Measurements from ENCODE around the gene SEC62.
"Not testable (repeated sequence)": the region's sequence is repeated elsewhere in the genome, so short reads cannot be mapped to it uniquely, and the experiment has no call there.

SEC62 gene

DNA sequence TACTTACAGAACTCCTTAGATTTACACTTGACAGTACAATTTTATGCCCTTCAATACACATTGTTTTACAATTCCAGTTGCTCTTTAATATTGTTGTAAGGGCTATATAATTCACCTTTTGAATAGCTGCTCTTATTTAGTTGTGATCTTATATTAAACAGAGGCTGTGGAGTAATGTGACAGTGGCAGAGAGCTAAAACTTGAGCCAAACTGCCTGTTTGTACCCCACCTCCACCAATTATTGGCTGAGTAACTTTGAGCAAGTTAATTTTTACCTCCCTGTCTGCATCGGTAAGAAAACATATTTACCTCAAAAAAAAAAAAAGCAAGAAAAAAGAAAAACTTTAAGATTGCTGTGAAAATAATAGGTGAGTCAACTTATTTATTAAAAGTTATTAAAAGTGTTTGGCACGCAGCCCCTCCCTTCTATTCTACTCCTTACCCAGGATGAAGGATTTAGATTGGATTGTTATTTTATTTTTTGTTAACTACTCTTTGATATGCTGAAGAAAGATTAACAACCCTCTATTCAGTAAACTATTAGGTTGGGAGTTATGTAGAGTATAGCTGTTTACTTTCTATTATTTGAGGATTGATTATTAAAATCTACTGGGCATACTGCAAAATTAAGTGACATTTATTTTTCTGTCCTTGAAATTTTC lies 1.7 kb downstream of the SEC62 start:
- DNase-seq: no peak

DNA sequence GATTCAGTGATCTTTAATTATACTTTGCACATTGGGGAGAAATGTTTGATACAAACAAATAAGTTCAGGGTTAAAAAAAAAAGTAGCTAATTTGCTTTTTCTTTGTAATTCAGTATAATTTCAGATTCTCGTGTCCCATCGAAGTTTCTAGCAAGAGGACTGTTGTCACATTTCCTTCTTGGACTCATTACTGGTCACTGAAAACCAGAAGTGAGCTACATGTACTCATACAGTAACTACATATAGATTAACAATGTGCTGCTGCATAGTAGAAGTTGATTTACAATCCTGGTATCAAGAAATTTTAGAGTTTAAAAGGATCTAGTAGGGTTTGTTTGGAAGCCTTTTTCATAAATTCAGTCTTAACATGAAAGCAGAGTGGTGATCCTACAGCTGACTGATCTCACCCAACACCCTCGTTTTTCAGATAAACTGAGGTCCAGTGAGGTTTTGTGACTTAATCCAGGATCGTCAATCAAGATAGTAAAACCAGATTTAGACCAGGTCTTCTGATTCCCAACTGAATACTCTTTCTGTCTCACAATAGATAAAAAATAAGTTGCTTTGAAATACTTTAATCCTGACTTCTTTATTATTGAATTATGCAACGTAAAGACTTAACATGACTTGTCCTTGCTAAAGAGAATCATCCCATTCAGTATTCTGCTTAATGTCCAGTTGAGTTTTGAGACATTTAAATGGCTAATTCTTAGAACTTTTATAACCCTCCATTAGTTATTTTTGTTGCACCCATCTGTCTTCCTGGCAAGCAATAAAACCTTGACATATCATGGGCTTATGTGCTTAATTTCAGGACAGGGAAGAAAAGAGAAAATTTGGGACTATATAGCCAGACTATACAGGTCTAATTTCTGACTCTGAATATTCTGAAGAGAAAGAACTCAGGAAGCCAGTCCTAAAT lies 2.8 kb downstream of the SEC62 start:
- DNase-seq: no peak

DNA sequence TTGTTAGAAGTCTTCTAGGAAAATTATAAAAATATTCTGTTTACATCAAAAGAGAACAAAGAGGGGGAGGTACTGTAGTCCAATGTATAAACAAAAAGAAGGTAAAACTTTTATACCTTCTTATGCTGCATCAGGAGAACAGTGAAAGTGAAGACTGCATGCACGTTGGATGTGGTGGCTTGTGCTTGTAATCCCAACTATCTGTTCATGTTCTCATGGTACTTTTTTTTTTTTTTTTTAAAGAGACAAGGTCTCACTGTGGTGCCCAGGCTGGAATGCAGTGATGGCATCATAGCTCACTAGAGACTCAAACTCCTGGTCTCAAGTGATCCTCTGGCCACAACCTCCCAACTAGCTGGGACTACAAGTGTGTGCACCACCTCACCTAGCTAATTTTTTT lies 4.2 kb downstream of the SEC62 start:
- DNase-seq: no peak

DNA sequence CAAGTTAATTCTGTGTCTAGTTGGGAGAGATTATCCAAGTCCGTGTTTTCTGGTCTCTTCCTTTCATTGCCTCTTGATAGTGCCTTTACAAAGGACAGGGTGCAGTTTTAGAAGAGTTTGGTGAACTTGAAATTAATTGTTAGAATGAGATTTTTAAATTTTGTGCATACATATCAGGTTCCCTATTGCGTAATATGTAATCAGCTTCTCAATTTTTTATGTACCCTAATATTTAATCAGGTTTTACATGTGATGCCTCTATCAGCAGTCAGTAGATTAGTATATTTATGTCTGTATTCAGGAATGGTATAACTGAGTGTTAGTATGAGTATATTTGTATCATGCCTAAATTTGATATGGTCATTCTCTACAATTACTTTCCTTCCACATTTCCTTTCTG lies 4.9 kb downstream of the SEC62 start:
- no peak for DNase-seq

DNA sequence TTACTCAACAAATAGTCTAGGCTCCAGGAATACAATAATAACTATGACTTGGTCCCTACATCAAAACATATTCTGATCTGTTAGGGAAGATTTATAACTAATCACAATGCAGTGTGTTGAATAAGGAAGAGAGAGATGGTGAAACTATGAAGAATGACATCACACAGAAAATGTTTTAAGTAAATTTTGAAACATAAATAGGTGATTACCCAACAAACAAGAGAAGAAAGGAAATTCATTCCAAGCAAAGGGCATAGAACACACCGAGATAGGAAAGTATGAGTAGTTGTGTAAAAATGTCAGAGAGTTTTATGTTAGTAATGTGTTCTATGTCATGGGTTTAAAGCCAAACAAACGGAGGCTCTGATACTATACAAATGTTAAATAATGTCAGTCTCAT lies 13.4 kb downstream of the SEC62 start:
- no peak for DNase-seq

DNA sequence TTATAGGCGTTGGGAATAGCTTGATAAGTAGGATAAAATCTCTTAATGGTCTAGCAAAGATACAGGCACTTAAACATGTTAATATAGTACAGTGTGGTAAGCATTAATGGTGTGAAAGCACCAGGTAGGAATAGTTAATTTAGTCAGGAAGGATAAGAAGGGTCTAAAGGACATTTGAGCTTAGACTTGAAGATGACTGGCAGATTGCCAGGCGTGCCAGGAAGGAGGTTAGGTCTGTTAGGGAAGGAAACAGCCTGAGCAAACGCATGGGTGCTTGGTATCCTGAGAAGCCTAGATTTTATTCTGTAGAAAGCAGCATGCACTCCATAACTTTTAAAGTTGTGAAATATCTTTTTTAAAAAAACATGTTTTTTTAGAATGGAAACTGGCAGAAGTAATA lies 17.7 kb downstream of the SEC62 start:
- no peak for DNase-seq

DNA sequence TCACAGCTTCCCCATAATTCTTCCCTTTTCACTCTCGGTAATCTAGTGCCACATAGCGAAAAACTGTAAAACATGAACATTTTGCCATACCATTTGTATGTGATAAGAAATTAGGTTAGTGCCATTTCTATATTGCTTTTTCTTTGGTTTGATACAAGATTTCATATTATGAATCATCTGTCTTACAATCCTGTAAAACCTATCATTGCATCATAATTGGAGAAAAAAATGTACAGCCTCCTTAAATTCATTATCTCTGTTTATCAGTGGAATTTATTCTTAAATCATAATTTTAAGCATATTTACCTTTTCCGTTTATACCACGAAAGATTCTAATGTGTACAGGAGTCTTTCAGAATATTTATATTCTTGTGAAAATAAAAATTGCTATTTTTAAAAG lies 23.8 kb downstream of the SEC62 start:
- DNase-seq: no peak

DNA sequence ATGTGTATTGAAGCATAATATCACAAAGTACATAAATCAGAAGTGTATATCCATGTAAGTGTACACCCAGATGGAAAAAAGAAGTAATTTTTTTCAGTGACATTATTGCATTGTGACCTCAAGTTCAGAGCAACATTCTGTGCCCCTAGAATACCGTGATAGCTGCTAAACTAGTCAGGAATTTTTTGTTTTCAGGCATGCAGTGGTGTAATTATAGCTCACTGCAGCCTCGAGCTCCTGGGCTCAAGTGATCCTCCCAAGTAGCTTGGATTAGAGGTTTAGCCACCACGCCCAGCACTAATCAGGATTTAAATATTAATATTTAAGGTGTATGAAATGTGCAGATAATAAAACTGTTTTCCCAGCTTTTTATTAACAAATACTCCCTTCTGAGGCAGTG lies 25.5 kb downstream of the SEC62 start:
- no peak for DNase-seq

DNA sequence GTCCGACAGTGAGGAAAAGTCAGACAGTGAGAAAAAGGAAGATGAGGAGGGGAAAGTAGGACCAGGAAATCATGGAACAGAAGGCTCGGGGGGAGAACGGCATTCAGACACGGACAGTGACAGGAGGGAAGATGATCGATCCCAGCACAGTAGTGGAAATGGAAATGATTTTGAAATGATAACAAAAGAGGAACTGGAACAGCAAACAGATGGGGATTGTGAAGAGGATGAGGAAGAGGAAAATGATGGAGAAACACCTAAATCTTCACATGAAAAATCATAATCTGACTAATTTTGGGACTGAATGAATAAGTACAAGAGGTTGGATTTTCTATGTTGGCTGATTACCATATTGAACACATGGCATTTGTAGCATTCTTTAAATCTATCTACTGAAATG lies 26.2 kb downstream of the SEC62 start:
- no peak for DNase-seq

DNA sequence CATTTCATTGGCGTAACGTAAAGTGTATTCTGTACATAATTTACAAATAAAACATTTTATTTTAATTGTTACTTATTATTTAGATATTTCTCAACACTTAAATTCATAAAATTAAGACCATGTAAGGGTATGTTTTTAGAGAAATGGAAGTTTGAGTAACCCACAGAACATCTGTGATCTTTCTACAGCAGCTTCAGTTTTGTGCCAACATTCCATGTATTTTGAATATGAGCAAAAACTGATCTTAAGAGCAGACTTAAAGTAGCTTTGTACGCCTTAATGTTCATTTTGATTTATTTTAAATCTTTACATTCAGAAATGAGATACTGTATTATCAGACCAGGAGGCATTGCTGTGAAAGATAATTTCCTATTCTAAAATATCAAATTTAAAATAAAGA lies 27.2 kb downstream of the SEC62 start:
- DNase-seq: no peak

DNA sequence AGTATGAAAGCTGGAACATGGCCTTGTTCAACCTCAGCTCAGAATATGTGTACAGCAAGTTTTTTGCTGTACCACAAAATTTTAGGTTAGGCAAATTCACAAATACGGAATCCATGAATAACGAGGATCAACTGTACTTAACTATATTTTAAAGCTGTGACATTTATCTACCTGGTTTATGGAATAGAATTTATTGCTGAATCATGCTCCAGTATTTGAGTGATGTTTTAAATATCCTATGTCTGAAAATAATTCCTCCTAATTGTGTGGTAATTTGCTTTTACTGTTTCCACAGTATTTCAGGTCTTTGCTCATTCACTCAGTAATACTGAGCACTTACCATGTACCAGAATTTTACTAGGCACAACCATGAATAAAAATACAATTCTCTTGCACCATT lies 29.5 kb downstream of the SEC62 start:
- DNase-seq: no peak

DNA sequence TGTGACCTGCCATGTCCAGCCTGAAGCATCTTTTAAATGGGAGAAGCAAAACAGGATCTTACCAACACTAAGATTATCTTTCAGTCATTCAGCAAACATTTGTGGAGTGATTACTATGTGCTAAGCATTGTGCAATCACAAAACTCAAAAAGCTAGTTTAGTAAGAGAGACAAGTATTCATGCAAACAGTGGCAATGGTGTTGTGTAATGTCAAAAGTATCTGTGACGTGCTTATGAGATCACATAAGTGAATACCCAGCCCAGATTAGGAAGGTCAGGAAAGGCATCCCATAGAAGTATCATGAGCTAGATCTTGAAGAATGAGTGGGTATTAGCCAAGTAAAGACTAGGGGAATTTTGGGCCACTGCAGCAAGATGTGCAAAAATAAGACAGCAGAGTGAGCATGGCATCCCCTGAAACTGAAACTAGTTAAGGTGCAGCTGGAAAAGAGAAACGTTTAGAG lies 32.1 kb downstream of the SEC62 start:
- DNase-seq: no peak

DNA sequence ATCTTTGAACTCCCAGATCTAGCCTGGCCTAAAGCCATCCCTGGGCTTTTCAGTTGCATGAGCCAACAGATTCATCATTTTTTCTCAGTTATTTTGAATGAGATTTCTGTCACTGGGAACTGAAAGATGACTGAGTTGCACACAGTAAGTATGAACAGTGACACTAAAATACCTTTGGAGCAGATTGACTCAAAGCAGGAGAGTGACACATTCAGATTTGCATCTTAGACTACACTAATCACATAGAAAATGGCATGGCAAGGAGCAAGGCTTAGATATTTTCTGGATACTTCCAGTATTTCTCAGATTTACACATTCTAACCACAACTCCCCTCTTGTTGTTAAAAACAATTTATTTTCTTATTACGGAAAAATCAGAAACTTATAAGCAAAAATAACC lies 32.8 kb downstream of the SEC62 start:
- DNase-seq: no peak

DNA sequence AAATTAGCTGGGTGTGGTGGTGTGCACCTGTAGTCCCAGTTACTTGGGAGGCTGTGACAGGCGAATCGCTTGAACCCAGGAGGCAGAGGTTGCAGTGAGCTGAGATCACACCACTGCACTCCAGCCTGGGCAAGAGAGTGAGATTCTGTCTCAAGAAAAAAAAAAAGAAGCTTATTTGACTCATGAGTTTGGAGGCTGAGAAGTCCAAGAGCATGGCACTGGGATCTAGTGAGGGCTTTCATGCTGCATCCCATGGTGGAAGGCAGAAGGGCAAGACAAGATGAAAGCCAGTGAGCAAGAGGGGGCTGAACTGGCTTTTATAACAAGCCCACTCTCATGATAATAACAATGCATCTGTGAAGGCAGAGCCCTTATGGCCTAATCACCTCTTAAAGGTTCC lies 33.4 kb downstream of the SEC62 start:
- DNase-seq: no peak

DNA sequence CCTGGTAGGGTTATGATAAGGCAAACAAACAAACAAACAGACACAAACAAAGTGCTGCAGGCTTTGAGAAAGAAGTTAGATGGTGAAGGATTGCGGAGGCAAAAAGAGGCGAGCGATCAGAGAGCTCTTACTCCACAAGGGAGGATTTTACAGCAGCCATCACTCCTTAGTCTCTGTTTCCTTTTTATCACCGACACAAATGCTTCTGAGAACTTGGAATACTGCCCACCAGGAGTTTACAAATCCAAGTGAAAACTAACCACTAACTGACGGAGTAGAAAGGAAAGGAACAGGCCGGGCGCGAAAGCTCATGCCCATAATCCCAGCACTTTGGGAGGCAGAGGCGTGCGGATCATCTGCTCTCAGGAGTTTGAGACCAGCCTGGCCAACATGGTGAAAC lies 35.6 kb downstream of the SEC62 start:
- no peak for DNase-seq

DNA sequence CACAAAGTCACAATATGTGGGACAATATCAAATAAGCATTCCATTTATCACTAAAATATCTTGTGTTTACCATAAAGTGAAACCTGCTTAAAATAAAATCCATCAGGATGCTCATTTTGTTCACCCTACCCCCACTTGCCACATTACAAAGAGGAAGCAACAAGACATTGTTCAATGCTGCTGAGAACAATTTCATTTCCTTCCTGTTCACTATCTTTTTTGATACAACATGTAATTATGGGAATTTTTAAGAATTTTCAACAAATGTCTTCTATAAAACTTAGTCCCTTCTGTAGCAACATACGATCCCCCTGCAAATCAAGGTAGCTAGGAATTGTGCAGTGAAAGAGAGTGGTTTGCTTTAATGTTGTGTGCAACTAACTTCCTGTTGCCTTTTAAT lies 36.3 kb downstream of the SEC62 start:
- DNase-seq: no peak

DNA sequence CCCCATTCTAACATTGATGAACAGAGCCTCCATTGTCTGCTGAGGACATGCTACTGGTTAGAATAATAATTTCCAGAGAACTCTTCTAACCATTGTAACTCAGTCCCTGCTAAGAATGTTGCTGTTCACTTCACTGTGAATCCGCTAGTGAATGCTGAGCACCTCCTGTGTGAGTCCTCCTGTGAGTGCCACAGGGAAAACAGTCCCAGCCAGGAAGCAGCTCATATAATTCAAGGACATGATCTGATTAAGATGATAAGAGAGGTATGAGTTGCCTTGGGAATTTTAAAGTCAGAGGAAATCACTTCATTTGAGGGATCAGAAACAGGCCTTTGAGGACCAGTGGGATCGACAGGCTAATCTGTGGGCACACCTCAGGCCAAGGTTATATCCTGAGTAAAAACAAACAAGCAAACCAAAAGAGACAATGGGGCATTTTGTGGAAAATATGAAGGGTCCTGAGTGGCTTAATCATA lies 37.3 kb downstream of the SEC62 start:
- no peak for DNase-seq

DNA sequence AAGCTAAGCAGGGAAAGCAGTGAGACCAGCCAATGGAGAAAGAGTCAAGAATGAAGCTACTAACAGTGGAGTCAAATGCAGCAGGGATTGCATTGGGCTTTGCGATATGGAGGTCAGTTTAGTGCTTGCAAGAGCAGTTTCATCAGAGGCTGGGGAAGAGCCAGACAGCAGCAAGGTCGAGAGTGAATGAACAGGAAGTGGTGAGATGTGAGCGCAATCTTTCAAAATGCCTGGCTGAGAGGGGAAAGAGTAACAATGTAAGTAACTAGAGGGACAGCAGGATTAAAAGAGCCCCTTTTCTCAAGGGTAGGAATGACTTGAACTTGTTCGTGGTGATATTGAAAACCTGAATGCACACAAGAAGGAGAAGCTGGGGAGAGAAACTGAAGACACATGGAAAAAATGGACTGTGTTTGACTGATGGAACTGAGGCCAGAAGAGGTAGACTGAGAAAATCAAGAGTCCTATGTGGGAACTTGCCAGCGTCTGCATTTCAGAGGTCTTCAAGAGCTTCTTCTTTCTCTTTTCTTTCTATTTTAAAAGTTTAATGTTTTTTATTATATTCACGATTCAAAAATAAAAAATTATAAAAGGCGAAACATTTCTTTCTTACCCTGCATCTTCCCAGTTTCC lies 40.5 kb downstream of the SEC62 start:
- no peak for DNase-seq

DNA sequence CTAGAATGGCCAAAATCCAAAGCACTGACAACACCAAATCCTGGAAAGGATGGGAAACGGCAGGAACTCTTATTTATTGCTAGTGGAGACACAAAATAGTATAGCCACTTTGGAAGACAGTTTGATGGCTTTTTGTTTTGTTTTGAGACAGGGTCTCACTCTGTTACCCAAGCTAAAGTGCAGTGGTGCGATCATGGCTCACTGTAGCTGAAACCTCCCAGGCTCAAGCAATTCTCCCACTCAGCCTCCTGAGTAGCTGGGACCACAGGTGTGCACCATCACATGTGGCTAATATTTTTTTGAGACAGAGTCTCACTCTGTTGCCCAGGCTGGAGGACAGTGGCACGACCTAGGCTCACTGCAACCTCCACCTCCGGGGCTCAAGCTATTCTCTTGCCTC lies 43.9 kb downstream of the SEC62 start:
- DNase-seq: no peak

DNA sequence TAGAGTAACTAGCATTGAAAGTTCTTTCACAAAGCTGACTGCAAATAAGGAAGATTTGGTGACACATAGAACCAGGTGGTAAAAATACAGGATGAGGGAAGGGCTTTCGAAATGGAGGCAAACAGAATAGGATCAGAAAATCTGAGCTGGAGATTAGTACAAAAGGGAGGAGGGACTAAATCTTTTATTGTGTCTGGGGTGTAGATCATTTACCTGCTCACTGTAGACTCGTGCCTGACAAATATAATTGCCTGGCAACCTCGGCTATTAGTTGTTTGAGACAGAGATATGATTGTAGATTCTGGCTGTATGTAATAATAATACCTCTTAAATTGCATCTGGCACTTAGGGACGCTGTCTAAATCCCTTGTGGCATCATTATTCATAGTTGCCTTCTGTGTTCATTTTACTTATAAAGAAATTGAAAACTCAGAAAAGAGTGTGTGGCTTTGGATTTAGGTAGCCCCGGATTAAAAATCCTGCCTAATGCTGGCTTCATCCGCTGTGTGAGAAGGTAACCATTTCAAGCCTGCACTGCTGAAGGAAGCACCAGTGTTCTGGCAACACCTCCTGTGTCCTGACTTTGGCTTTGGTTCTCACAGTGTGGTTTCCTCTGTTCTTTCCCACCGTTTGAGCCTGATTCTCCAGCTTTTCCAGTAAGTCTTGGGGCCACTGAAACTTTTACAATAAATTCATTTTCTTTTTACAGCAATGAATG lies 46.2 kb downstream of the SEC62 start:
- no peak for DNase-seq

DNA sequence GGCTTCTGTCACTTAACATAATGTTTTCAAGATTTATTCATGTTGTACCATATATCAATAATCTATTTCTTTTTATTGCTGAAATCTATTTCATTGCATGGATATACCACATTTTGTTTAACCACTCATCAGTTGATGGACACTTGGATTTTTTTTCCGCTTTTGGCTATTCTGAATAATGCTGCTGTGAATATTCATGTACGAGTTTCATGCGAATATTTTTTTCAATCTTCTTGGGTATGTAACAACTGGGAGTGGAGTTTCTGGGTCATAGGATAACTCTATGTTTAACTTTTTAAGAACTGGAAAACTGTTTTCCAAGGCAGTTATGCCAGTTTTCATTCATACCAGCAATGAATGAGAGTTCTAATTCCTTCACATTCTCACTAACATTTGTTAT lies 49.5 kb downstream of the SEC62 start:
- DNase-seq: no peak

DNA sequence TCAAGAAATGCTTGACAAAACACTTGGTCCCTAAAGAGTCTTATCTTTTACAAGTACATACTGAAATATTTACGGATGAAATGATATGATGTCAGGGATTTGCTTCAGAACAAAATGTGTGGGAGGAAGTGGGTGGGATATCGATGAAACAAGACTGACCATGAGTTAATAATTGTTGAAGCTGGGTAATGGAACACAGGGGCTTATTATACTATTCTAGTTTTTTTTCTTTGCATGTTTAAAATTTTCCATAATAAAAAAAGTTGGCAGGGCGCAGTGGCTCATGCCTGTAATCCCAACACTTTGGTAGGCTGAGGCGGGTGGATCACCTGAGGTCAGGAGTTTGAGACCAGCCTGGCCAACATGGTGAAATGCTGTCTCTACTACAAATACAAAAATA lies 52.7 kb downstream of the SEC62 start:
- not testable (repeated sequence) for DNase-seq

DNA sequence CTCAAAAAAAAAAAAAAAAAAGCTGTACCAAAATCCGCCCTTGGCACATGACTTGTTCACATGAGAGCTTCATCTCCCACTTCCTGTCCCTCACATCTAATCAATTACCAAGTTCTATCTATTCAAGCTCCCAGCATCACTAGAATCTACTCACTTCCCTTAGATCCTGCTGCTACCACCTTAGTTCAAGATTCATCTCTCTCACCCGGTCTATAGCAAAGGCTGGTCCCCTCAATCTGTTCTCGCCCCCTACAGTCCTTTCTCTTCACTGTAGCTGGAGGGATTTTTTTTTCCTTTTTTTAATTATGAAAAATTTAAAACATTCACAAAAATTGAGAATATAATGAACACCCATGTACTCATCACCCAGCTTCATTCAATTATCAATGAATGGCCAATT lies 54.5 kb downstream of the SEC62 start:
- no peak for DNase-seq
